OCI-LY3 (cell line): ENCODE measurements around the gene RASL11A.
"Not testable (repeated sequence)": the region's sequence is repeated elsewhere in the genome, so short reads cannot be mapped to it uniquely, and the experiment has no call there.

Source experiments
- H2AFZ ChIP-seq: fragments of 200-600, 300-600 bp; shearing (Covaris generic); 2 replicates; pipeline ENCODE4 v1.6.0; 2014; ENCODE audit warnings: antibody characterized with exemption, low read depth, low read length
- H3K27ac ChIP-seq: fragments of 200-600, 300-600 bp; sonication (generic); 2 replicates; pipeline ENCODE4 v1.5.1; 2014; ENCODE audit warnings: mild to moderate bottlenecking, low read length, moderate library complexity, mixed read lengths
- H3K27me3 ChIP-seq: fragments of 200-600, 300-600 bp; sonication (generic); 2 replicates; pipeline ENCODE4 v1.6.1; 2014; ENCODE audit warnings: low read depth, low read length, mixed read lengths
- H3K36me3 ChIP-seq: fragments of 200-600, 300-600 bp; sonication (generic); replicated peaks from 2 replicates; pipeline ENCODE3; 2014; ENCODE audit warnings: low read depth, low read length, mixed read lengths
- H3K4me1 ChIP-seq: fragments of 300-600, 200-600 bp; sonication (generic); 2 replicates; pipeline ENCODE4 v1.6.1; 2014; ENCODE audit warnings: low read length, mixed read lengths
- H3K4me2 ChIP-seq: fragments of 200-600, 300-600 bp; sonication (generic); 2 replicates; pipeline ENCODE4 v1.6.1; 2014; ENCODE audit warnings: low read length, mixed read lengths
- H3K4me3 ChIP-seq: fragments of 300-600, 200-600 bp; sonication (generic); 2 replicates; pipeline ENCODE4 v1.5.1; 2014; ENCODE audit warnings: antibody characterized with exemption, mild to moderate bottlenecking, low read length, moderate library complexity
- H3K79me2 ChIP-seq: fragments of 300-600, 200-600 bp; shearing (Covaris generic); 2 replicates; pipeline ENCODE4 v1.6.1; 2014; ENCODE audit warnings: mild to moderate bottlenecking, low read length, mixed read lengths
- H3K9ac ChIP-seq: fragments of 300-600, 200-600 bp; shearing (Covaris generic); 2 replicates; pipeline ENCODE4 v1.6.0; 2014; ENCODE audit warnings: mild to moderate bottlenecking, low read length, moderate library complexity
- H3K9me3 ChIP-seq: fragments of 200-600, 300-600 bp; shearing (Covaris generic); 2 replicates; pipeline ENCODE4 v1.6.1; 2014; ENCODE audit warnings: low read length, mixed read lengths; ENCODE audit not compliant: insufficient read depth
- H4K20me1 ChIP-seq: fragments of 200-600, 300-600 bp; sonication (generic); 2 replicates; pipeline ENCODE4 v1.6.1; 2016; ENCODE audit warnings: low read length, mixed read lengths; ENCODE audit not compliant: insufficient read depth
- CTCF ChIP-seq: fragments of 200-600, 300-600 bp; sonication (generic); IDR thresholded peaks from 2 replicates; pipeline ENCODE4 v1.5.1; 2014; ENCODE audit warnings: antibody characterized with exemption, low read length, low read depth
- EZH2phosphoT487 ChIP-seq: fragments of 200-600 bp; shearing (Covaris generic); IDR thresholded peaks from 2 replicates; pipeline ENCODE4 v1.6.1; 2018; ENCODE audit warnings: antibody characterized with exemption, mixed run types, low read depth

The RASL11A gene

GRCh38 chr13:27321468-27322431, 51.1 kb downstream of the RASL11A start:
- no peaks in the 10 kb centered on the region for H3K4me1 ChIP-seq
- H4K20me1 ChIP-seq = no peaks in the 10 kb centered on the region
- H3K27ac ChIP-seq = no peak overlapping the region
- no peaks in the 10 kb centered on the region for H3K9me3 ChIP-seq
- H3K79me2 ChIP-seq = no peaks in the 10 kb centered on the region
- TF ChIP-seq CTCF (no peak), EZH2phosphoT487 (no peak)
- H2AFZ ChIP-seq = no peak overlapping the region
- H3K27me3 ChIP-seq = peaks cover 38% of the 10 kb centered on the region
- no peak overlapping the region for H3K9ac ChIP-seq
- no peak overlapping the region for H3K4me2 ChIP-seq
- H3K4me3 ChIP-seq = no peak overlapping the region
- no peaks in the 10 kb centered on the region for H3K36me3 ChIP-seq

GRCh38 chr13:27322443-27322842, 51.8 kb downstream of the RASL11A start:
- not testable (repeated sequence) for H3K79me2 ChIP-seq, H4K20me1 ChIP-seq, H3K9me3 ChIP-seq, H3K4me2 ChIP-seq, H3K27ac ChIP-seq, H3K4me3 ChIP-seq, H3K4me1 ChIP-seq, H3K9ac ChIP-seq, H2AFZ ChIP-seq, H3K36me3 ChIP-seq
- H3K27me3 ChIP-seq = peaks cover 35% of the 10 kb centered on the region
